ENCODE data around the gene CAMK1D. TPM values are rescaled to one million over a fixed set of nuclear protein-coding genes. Genes with fewer than 3 reads are reported as not detected.
"Not testable (repeated sequence)": the region's sequence is repeated elsewhere in the genome, so short reads cannot be mapped to it uniquely, and the experiment has no call there.

The CAMK1D gene
- total RNA-seq, 2 donors from 2014 or later, result 4.5 to 7.8 TPM

- no peak overlapping the region for H3K27ac ChIP-seq (ENCODE audit: low read depth, low read length)
- no peak overlapping the region for H3K9ac ChIP-seq (ENCODE audit: extremely low read depth, low read length, poor library complexity, severe bottlenecking)
- TF ChIP-seq, protein P1, sequence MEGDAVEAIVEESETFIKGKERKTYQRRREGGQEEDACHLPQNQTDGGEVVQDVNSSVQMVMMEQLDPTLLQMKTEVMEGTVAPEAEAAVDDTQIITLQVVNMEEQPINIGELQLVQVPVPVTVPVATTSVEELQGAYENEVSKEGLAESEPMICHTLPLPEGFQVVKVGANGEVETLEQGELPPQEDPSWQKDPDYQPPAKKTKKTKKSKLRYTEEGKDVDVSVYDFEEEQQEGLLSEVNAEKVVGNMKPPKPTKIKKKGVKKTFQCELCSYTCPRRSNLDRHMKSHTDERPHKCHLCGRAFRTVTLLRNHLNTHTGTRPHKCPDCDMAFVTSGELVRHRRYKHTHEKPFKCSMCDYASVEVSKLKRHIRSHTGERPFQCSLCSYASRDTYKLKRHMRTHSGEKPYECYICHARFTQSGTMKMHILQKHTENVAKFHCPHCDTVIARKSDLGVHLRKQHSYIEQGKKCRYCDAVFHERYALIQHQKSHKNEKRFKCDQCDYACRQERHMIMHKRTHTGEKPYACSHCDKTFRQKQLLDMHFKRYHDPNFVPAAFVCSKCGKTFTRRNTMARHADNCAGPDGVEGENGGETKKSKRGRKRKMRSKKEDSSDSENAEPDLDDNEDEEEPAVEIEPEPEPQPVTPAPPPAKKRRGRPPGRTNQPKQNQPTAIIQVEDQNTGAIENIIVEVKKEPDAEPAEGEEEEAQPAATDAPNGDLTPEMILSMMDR (conservative IDR thresholded peaks at IDR 0.05), result no peak
- H3K4me1 ChIP-seq (ENCODE audit: control insufficient read depth, insufficient read depth, low read length), result peaks cover 2% of the 10 kb centered on the region
- H3K36me3 Mint-ChIP-seq (ENCODE audit: low read depth), result no peaks in the 10 kb centered on the region
- peaks cover 36% of the 10 kb centered on the region for H3K27me3 ChIP-seq (ENCODE audit: control insufficient read depth, insufficient read depth, low read length, poor library complexity, severe bottlenecking)
- H3K27me3 Mint-ChIP-seq (ENCODE audit: insufficient read depth), result peaks cover 63% of the 10 kb centered on the region
- H3K4me3 ChIP-seq (ENCODE audit: low read length), result no peak overlapping the region
- H3K9me3 ChIP-seq (ENCODE audit: control insufficient read depth, low read length), result no peaks in the 10 kb centered on the region
- peaks cover 32% of the 10 kb centered on the region for H3K4me1 Mint-ChIP-seq
- no peak for DNase-seq
- H3K36me3 ChIP-seq (ENCODE audit: control insufficient read depth, insufficient read depth, low read length), result no peaks in the 10 kb centered on the region
- H3K4me3 Mint-ChIP-seq, result no peak overlapping the region
- 80 to 100% methylated on average over 1 to 2 of the region's 2 CpGs for WGBS, 2 experiments (ENCODE audit: insufficient coverage in 1 of 2, insufficient read length in 1 of 2)
- no peak overlapping the region for H3K27ac Mint-ChIP-seq
- H3K9me3 Mint-ChIP-seq, result no peaks in the 10 kb centered on the region
Observed at GRCh38 chr10:12351889-12352288, 2.5 kb downstream of the CAMK1D start.

GRCh38 chr10:12353399-12354242 is 4.3 kb downstream of the CAMK1D start:
- H3K9me3 Mint-ChIP-seq, result no peaks in the 10 kb centered on the region
- no peak overlapping the region for H3K4me3 Mint-ChIP-seq
- H3K36me3 ChIP-seq (ENCODE audit: control insufficient read depth, insufficient read depth, low read length), result no peaks in the 10 kb centered on the region
- no peak overlapping the region for H3K4me3 ChIP-seq (ENCODE audit: low read length)
- H3K27me3 Mint-ChIP-seq (ENCODE audit: insufficient read depth), result peaks cover 50% of the 10 kb centered on the region
- WGBS, 2 experiments (ENCODE audit: insufficient coverage in 1 of 2, insufficient read length in 1 of 2), result 65 to 80% methylated on average over 2 to 12 of the region's 12 CpGs
- TF ChIP-seq, protein P1 (conservative IDR thresholded peaks at IDR 0.05), result no peak
- H3K27ac Mint-ChIP-seq, result no peak overlapping the region
- peaks cover 35% of the 10 kb centered on the region for H3K4me1 Mint-ChIP-seq
- H3K27me3 ChIP-seq (ENCODE audit: control insufficient read depth, insufficient read depth, low read length, poor library complexity, severe bottlenecking), result peaks cover 18% of the 10 kb centered on the region
- H3K27ac ChIP-seq (ENCODE audit: low read depth, low read length), result no peak overlapping the region
- peaks cover 2% of the 10 kb centered on the region for H3K4me1 ChIP-seq (ENCODE audit: control insufficient read depth, insufficient read depth, low read length)
- H3K9me3 ChIP-seq (ENCODE audit: control insufficient read depth, low read length), result no peaks in the 10 kb centered on the region
- H3K9ac ChIP-seq (ENCODE audit: extremely low read depth, low read length, poor library complexity, severe bottlenecking), result no peak overlapping the region
- no peaks in the 10 kb centered on the region for H3K36me3 Mint-ChIP-seq (ENCODE audit: low read depth)
- peak; percentile 54 for DNase-seq

DNA sequence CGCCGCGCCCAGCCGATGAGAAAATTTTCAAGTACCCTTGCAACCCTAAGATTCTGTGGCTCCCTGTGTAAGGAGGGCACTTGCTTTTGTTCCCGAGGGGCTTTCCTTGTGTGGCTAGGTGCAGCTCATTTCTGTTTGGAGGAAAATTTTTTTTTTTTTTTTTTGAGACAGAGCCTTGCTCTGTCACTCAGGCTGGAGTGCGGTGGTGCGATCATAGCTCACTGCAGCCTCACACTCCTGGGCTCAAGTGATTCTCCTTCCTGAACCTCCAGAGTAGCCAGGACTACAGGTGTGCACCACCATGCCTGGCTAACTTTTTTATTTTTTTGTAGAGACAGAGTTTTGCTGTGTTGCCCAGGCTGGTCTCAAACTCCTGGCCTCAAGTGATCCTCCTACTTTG is 5.3 kb downstream of the CAMK1D start:
- peaks cover 51% of the 10 kb centered on the region for H3K27me3 Mint-ChIP-seq (ENCODE audit: insufficient read depth)
- not testable (repeated sequence) for H3K9ac ChIP-seq (ENCODE audit: extremely low read depth, low read length, poor library complexity, severe bottlenecking); H3K4me3 ChIP-seq (ENCODE audit: low read length); H3K27ac Mint-ChIP-seq; H3K9me3 ChIP-seq (ENCODE audit: control insufficient read depth, low read length); H3K36me3 Mint-ChIP-seq (ENCODE audit: low read depth); H3K9me3 Mint-ChIP-seq; H3K36me3 ChIP-seq (ENCODE audit: control insufficient read depth, insufficient read depth, low read length); H3K4me3 Mint-ChIP-seq; DNase-seq; H3K4me1 ChIP-seq (ENCODE audit: control insufficient read depth, insufficient read depth, low read length); H3K27ac ChIP-seq (ENCODE audit: low read depth, low read length)
- peaks cover 46% of the 10 kb centered on the region for H3K4me1 Mint-ChIP-seq
- WGBS, 2 experiments (ENCODE audit: insufficient coverage in 1 of 2, insufficient read length in 1 of 2), result 76 to 87% methylated on average over 2 to 7 of the region's 7 CpGs
- peaks cover 16% of the 10 kb centered on the region for H3K27me3 ChIP-seq (ENCODE audit: control insufficient read depth, insufficient read depth, low read length, poor library complexity, severe bottlenecking)

Data from endodermal cell (in vitro differentiated cells).